Measurements from ENCODE around the gene NT5C1A.

The NT5C1A gene

DNA sequence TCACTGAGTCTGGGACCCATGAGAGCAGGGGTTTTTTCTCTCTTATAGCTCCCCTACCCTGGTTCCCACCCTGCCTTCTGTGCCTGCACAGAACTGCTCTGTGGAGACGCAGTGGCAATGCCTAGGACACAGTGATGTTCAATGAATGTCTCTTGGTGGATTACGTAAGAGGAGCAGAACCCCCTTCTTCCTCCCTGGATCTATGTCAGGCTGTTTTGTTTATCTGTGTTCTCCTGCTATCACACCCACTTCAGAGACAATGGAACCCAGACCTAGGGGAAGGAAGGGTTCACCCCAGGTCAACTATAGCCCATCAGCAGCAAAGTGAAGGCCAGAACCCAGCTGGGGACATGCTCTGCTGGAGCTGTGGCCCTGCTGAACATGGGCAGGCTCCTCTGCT is 17.3 kb upstream of the NT5C1A start:
- Histone ChIP-seq H3K4me1 (ENCODE audit: insufficient read depth, low read length, poor library complexity, severe bottlenecking) (no peaks in the 10 kb centered on the region), H3K27me3 (ENCODE audit: insufficient read depth, low read length, poor library complexity, severe bottlenecking) (no peaks in the 10 kb centered on the region), H3K9me2 (replicated peaks; ENCODE audit: low read depth, low read length) (no peaks in the 10 kb centered on the region), H3F3A (ENCODE audit: low read depth) (no peaks in the 10 kb centered on the region), H3K4me2 (ENCODE audit: low read depth, low read length, poor library complexity, severe bottlenecking) (no peak overlapping the region), H3K9ac (ENCODE audit: low read depth, low read length, poor library complexity, severe bottlenecking) (no peak overlapping the region), H3K79me2 (ENCODE audit: insufficient read depth, low read length) (no peaks in the 10 kb centered on the region), H2AFZ (ENCODE audit: low read length) (no peak overlapping the region), H3K9me3 (ENCODE audit: insufficient read depth, low read depth, low read length) (no peaks in the 10 kb centered on the region), H4K20me1 (ENCODE audit: insufficient read depth, low read length, poor library complexity, severe bottlenecking) (no peaks in the 10 kb centered on the region), H3K4me3 (ENCODE audit: low read length, poor library complexity, severe bottlenecking) (no peak overlapping the region), H3K36me3 (ENCODE audit: insufficient read depth, low read length) (no peaks in the 10 kb centered on the region)
- TF ChIP-seq, protein P1, sequence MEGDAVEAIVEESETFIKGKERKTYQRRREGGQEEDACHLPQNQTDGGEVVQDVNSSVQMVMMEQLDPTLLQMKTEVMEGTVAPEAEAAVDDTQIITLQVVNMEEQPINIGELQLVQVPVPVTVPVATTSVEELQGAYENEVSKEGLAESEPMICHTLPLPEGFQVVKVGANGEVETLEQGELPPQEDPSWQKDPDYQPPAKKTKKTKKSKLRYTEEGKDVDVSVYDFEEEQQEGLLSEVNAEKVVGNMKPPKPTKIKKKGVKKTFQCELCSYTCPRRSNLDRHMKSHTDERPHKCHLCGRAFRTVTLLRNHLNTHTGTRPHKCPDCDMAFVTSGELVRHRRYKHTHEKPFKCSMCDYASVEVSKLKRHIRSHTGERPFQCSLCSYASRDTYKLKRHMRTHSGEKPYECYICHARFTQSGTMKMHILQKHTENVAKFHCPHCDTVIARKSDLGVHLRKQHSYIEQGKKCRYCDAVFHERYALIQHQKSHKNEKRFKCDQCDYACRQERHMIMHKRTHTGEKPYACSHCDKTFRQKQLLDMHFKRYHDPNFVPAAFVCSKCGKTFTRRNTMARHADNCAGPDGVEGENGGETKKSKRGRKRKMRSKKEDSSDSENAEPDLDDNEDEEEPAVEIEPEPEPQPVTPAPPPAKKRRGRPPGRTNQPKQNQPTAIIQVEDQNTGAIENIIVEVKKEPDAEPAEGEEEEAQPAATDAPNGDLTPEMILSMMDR (conservative IDR thresholded peaks at IDR 0.05; ENCODE audit: low read length): no peak
- TF ChIP-seq EZH2phosphoT487 (IDR thresholded peaks at IDR 0.05; ENCODE audit: borderline replicate concordance): no peak

DNA sequence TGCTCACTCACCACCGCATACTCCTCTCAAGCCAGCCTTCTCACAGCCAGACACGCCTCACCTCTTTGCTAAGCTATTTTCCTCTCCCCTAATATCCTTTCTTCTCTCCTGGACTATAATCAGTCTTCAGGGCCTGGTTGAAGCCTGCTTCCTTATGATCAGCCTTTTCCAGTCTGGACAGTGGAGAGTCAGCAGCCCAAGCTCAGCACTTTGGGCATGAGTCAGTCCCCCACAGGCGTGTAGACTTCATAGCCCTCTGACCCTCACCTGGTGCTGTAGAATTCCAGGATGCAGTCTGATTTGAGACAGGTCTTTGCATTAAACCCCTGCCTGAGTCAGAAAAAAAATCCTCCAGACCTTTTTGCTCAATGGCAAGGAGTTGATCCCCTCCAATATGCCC is 16.8 kb upstream of the NT5C1A start:
- Histone ChIP-seq H3K9ac (ENCODE audit: low read depth, low read length, poor library complexity, severe bottlenecking) (no peak overlapping the region), H4K20me1 (ENCODE audit: insufficient read depth, low read length, poor library complexity, severe bottlenecking) (no peaks in the 10 kb centered on the region), H3K36me3 (ENCODE audit: insufficient read depth, low read length) (no peaks in the 10 kb centered on the region), H3K4me3 (ENCODE audit: low read length, poor library complexity, severe bottlenecking) (no peak overlapping the region), H3F3A (ENCODE audit: low read depth) (no peaks in the 10 kb centered on the region), H3K79me2 (ENCODE audit: insufficient read depth, low read length) (no peaks in the 10 kb centered on the region), H2AFZ (ENCODE audit: low read length) (no peak overlapping the region), H3K4me1 (ENCODE audit: insufficient read depth, low read length, poor library complexity, severe bottlenecking) (no peaks in the 10 kb centered on the region), H3K4me2 (ENCODE audit: low read depth, low read length, poor library complexity, severe bottlenecking) (no peak overlapping the region), H3K27me3 (ENCODE audit: insufficient read depth, low read length, poor library complexity, severe bottlenecking) (no peaks in the 10 kb centered on the region), H3K9me2 (replicated peaks; ENCODE audit: low read depth, low read length) (no peaks in the 10 kb centered on the region), H3K9me3 (ENCODE audit: insufficient read depth, low read depth, low read length) (no peaks in the 10 kb centered on the region)
- TF ChIP-seq, protein P1 (conservative IDR thresholded peaks at IDR 0.05; ENCODE audit: low read length): no peak
- TF ChIP-seq EZH2phosphoT487 (IDR thresholded peaks at IDR 0.05; ENCODE audit: borderline replicate concordance): no peak

DNA sequence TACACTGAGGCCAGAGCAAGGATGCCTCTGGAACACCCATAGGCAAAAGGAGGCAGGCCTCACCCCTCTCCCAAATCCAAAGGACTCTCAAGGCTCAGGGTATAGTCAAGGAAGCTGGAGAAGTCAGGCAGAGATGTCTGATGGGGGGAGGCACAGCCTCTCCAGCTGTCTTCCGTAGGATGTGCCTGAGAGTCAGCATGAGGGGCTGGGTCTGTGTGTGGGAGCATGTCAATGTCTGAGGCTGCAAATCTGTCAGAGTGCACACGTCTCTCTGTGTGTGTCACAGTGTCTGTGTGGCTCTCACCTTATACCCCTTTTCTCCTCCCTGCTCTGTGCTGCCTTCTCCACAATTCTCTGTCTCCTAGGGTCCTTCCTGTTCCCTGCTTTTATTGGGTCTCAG is 15.3 kb upstream of the NT5C1A start:
- no peaks in the 10 kb centered on the region for H3K79me2 ChIP-seq (ENCODE audit: insufficient read depth, low read length)
- H3K36me3 ChIP-seq (ENCODE audit: insufficient read depth, low read length): no peaks in the 10 kb centered on the region
- no peak overlapping the region for H3K9ac ChIP-seq (ENCODE audit: low read depth, low read length, poor library complexity, severe bottlenecking)
- no peaks in the 10 kb centered on the region for H3K4me1 ChIP-seq (ENCODE audit: insufficient read depth, low read length, poor library complexity, severe bottlenecking)
- no peaks in the 10 kb centered on the region for H4K20me1 ChIP-seq (ENCODE audit: insufficient read depth, low read length, poor library complexity, severe bottlenecking)
- H3K9me2 ChIP-seq (replicated peaks; ENCODE audit: low read depth, low read length): no peaks in the 10 kb centered on the region
- no peak overlapping the region for H3K4me2 ChIP-seq (ENCODE audit: low read depth, low read length, poor library complexity, severe bottlenecking)
- TF ChIP-seq EZH2phosphoT487 (IDR thresholded peaks at IDR 0.05; ENCODE audit: borderline replicate concordance): no peak
- TF ChIP-seq, protein P1 (conservative IDR thresholded peaks at IDR 0.05; ENCODE audit: low read length): no peak
- no peaks in the 10 kb centered on the region for H3K27me3 ChIP-seq (ENCODE audit: insufficient read depth, low read length, poor library complexity, severe bottlenecking)
- H2AFZ ChIP-seq (ENCODE audit: low read length): no peak overlapping the region
- no peaks in the 10 kb centered on the region for H3F3A ChIP-seq (ENCODE audit: low read depth)
- H3K4me3 ChIP-seq (ENCODE audit: low read length, poor library complexity, severe bottlenecking): no peak overlapping the region
- no peaks in the 10 kb centered on the region for H3K9me3 ChIP-seq (ENCODE audit: insufficient read depth, low read depth, low read length)
